SHP77 treated with DMSO at 0.1 percent for 48 hours (cell line): ENCODE results near the gene PSMD13.

Source experiments
- DNase-seq: peaks from one replicate; lab custom pipeline; 2025; lab: John Stamatoyannopoulos, UW

PSMD13 gene

GRCh38 chr11:204587-205109 lies 32.1 kb upstream of the PSMD13 start:
- DNase-seq = no peak

GRCh38 chr11:205221-206001 lies 31.4 kb upstream of the PSMD13 start:
- DNase-seq = no peak

GRCh38 chr11:206002-206384 lies 30.8 kb upstream of the PSMD13 start:
- DNase-seq = no peak

GRCh38 chr11:206526-207207 lies 30.1 kb upstream of the PSMD13 start:
- no peak for DNase-seq

GRCh38 chr11:207208-207862 lies 29.4 kb upstream of the PSMD13 start, which contains the start of the genes BET1L and RIC8A:
TSS of gene BET1L (minus strand) at chr11:207399. CDS start at chr11:207321, 78 bp downstream.
TSS of gene RIC8A (plus strand) at chr11:207708. CDS start at chr11:208855, 1,147 bp downstream.
- peak; percentile 63 for DNase-seq

GRCh38 chr11:207863-208180 lies 29.0 kb upstream of the PSMD13 start:
- DNase-seq = no peak

GRCh38 chr11:208181-208916 lies 28.4 kb upstream of the PSMD13 start:
- DNase-seq = no peak

- no peak for DNase-seq
These were observed 27.9 kb upstream of the PSMD13 start for GRCh38 chr11:208917-209260.

GRCh38 chr11:209275-210121 lies 27.3 kb upstream of the PSMD13 start:
- no peak for DNase-seq

- no peak for DNase-seq
These were observed 26.5 kb upstream of the PSMD13 start for GRCh38 chr11:210122-210802.

- DNase-seq = no peak
These were observed 26.0 kb upstream of the PSMD13 start for GRCh38 chr11:210803-211180.

- DNase-seq = no peak
These were observed 25.5 kb upstream of the PSMD13 start for GRCh38 chr11:211295-211694.

GRCh38 chr11:211741-212140 lies 25.0 kb upstream of the PSMD13 start:
- no peak for DNase-seq

GRCh38 chr11:212150-213100 lies 24.4 kb upstream of the PSMD13 start:
- DNase-seq = no peak

GRCh38 chr11:213111-213510 lies 23.7 kb upstream of the PSMD13 start:
- no peak for DNase-seq

GRCh38 chr11:214083-214482 lies 22.7 kb upstream of the PSMD13 start:
- DNase-seq = no peak

GRCh38 chr11:215581-216037 lies 21.2 kb upstream of the PSMD13 start:
- no peak for DNase-seq

GRCh38 chr11:216081-216974 lies 20.4 kb upstream of the PSMD13 start:
- DNase-seq = no peak
